ENCODE measurements around the gene HAGHL.

The HAGHL gene

DNA sequence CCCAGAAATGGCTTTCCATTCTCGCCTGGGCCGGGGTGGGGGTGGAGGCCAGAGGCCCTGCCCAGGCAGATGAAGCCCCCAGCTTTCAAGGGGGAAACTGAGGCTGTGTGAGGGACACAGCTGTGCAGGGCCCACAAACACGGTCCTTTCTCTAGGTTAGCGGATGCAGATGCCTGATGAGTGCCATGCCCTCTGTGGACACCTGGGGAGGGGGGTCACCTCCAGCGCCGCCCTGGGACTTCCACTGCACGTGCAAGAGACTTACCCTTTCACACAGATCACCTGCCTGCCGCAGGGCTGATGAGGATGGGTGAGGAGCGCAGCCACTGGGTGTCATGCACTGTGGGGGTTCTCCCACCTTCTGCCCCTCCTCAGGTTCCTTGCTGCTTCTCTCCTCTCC lies 8.5 kb upstream of the HAGHL start:
- H2AFZ ChIP-seq (ENCODE audit: low read length): no peak overlapping the region
- H3K4me3 ChIP-seq (ENCODE audit: low read depth, low read length, poor library complexity, severe bottlenecking): no peak overlapping the region
- peaks cover 18% of the 10 kb centered on the region for H3K27me3 ChIP-seq (ENCODE audit: insufficient read depth, low read length)
- H3K27ac ChIP-seq (ENCODE audit: low read depth, low read length, poor library complexity, severe bottlenecking): no peak overlapping the region
- TF ChIP-seq, protein P1, sequence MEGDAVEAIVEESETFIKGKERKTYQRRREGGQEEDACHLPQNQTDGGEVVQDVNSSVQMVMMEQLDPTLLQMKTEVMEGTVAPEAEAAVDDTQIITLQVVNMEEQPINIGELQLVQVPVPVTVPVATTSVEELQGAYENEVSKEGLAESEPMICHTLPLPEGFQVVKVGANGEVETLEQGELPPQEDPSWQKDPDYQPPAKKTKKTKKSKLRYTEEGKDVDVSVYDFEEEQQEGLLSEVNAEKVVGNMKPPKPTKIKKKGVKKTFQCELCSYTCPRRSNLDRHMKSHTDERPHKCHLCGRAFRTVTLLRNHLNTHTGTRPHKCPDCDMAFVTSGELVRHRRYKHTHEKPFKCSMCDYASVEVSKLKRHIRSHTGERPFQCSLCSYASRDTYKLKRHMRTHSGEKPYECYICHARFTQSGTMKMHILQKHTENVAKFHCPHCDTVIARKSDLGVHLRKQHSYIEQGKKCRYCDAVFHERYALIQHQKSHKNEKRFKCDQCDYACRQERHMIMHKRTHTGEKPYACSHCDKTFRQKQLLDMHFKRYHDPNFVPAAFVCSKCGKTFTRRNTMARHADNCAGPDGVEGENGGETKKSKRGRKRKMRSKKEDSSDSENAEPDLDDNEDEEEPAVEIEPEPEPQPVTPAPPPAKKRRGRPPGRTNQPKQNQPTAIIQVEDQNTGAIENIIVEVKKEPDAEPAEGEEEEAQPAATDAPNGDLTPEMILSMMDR (IDR thresholded peaks at IDR 0.05; ENCODE audit: low read length): no peak
- no peak for TF ChIP-seq EZH2 (IDR thresholded peaks at IDR 0.05; ENCODE audit: borderline replicate concordance, low read length)
- H3F3A ChIP-seq (ENCODE audit: insufficient read depth, low read length): no peaks in the 10 kb centered on the region
- no peak overlapping the region for H3K4me2 ChIP-seq (ENCODE audit: low read length)
- no peaks in the 10 kb centered on the region for H4K20me1 ChIP-seq (ENCODE audit: insufficient read depth, low read length)
- peaks cover 8% of the 10 kb centered on the region for H3K36me3 ChIP-seq (ENCODE audit: insufficient read depth, low read length)
- no peak overlapping the region for H3K9ac ChIP-seq (ENCODE audit: low read length)
- H3K4me1 ChIP-seq (ENCODE audit: insufficient read depth, low read length, severe bottlenecking): peaks cover 40% of the 10 kb centered on the region
- no peaks in the 10 kb centered on the region for H3K79me2 ChIP-seq (ENCODE audit: insufficient read depth, low read length)
- no peaks in the 10 kb centered on the region for H3K9me3 ChIP-seq (ENCODE audit: low read length)
- no peaks in the 10 kb centered on the region for H3K9me2 ChIP-seq (ENCODE audit: low read depth, low read length)

DNA sequence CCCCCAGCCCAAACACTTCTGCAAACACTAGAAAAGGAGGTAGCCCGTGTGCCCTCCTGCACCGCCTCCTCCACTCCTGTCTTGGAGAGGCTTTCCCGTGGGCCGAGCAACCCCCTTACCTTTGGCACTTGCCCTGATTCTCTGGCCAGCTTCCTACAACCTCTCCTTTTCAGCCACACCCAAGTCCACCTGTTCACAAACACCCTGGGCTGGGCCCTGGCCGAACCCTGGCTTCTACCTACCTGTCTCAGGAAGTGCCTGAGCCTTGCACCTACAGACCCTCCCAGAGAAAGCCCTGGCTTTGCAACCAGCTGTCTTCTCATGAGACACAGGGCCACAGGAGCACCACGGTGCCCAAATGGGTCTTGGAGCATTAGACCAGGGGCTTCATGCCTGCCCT lies 8.0 kb upstream of the HAGHL start:
- no peaks in the 10 kb centered on the region for H3K9me3 ChIP-seq (ENCODE audit: low read length)
- no peaks in the 10 kb centered on the region for H3K9me2 ChIP-seq (ENCODE audit: low read depth, low read length)
- no peak overlapping the region for H3K27ac ChIP-seq (ENCODE audit: low read depth, low read length, poor library complexity, severe bottlenecking)
- TF ChIP-seq, protein P1 (IDR thresholded peaks at IDR 0.05; ENCODE audit: low read length): no peak
- no peak for TF ChIP-seq EZH2 (IDR thresholded peaks at IDR 0.05; ENCODE audit: borderline replicate concordance, low read length)
- peaks cover 8% of the 10 kb centered on the region for H3K36me3 ChIP-seq (ENCODE audit: insufficient read depth, low read length)
- H3K4me1 ChIP-seq (ENCODE audit: insufficient read depth, low read length, severe bottlenecking): peaks cover 42% of the 10 kb centered on the region
- H3K4me2 ChIP-seq (ENCODE audit: low read length): no peak overlapping the region
- no peak overlapping the region for H3K9ac ChIP-seq (ENCODE audit: low read length)
- peaks cover 18% of the 10 kb centered on the region for H3K27me3 ChIP-seq (ENCODE audit: insufficient read depth, low read length)
- H3F3A ChIP-seq (ENCODE audit: insufficient read depth, low read length): no peaks in the 10 kb centered on the region
- H2AFZ ChIP-seq (ENCODE audit: low read length): no peak overlapping the region
- H3K4me3 ChIP-seq (ENCODE audit: low read depth, low read length, poor library complexity, severe bottlenecking): no peak overlapping the region
- H3K79me2 ChIP-seq (ENCODE audit: insufficient read depth, low read length): no peaks in the 10 kb centered on the region
- no peaks in the 10 kb centered on the region for H4K20me1 ChIP-seq (ENCODE audit: insufficient read depth, low read length)

DNA sequence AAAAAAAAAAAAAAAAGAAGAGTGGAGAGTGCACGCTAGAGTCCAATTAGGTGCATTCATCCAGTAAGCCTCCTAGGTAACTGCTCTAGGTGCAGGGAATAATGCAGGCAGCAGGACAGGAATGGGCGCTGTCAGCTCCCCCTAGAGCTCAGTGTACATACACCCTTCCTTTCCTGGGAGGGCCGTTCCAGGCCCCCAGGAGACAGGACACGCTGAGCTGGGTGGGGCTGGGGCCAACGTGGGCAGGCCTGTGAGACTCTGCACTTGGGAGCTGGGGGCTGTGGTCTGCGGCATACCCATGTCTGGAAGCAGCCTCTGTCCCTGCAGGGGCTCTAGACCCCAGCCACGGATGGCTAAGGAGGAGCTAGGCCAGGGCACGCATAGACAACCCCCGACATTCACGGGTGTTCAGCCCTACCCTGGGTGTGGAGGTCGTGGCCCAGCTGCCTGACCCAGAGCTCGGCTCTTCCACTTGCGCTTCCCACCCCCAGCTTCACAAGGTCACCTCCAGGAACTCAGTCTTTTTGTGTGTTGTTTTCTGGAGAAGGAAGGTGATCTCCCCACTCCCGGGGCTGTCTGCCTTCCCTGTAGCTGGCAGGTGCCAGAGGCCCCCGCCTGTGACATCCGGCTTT lies 7.0 kb upstream of the HAGHL start:
- H3K9me2 ChIP-seq (ENCODE audit: low read depth, low read length): no peaks in the 10 kb centered on the region
- H3K9ac ChIP-seq (ENCODE audit: low read length): peak overlapping the region; percentile 93
- no peaks in the 10 kb centered on the region for H4K20me1 ChIP-seq (ENCODE audit: insufficient read depth, low read length)
- H3K27me3 ChIP-seq (ENCODE audit: insufficient read depth, low read length): peaks cover 12% of the 10 kb centered on the region
- no peaks in the 10 kb centered on the region for H3F3A ChIP-seq (ENCODE audit: insufficient read depth, low read length)
- no peaks in the 10 kb centered on the region for H3K79me2 ChIP-seq (ENCODE audit: insufficient read depth, low read length)
- no peak overlapping the region for H3K27ac ChIP-seq (ENCODE audit: low read depth, low read length, poor library complexity, severe bottlenecking)
- peak overlapping the region; percentile 89 for H3K4me3 ChIP-seq (ENCODE audit: low read depth, low read length, poor library complexity, severe bottlenecking)
- no peaks in the 10 kb centered on the region for H3K9me3 ChIP-seq (ENCODE audit: low read length)
- peaks cover 36% of the 10 kb centered on the region for H3K4me1 ChIP-seq (ENCODE audit: insufficient read depth, low read length, severe bottlenecking)
- no peak overlapping the region for H2AFZ ChIP-seq (ENCODE audit: low read length)
- TF ChIP-seq EZH2 (IDR thresholded peaks at IDR 0.05; ENCODE audit: borderline replicate concordance, low read length): no peak
- TF ChIP-seq, protein P1 (IDR thresholded peaks at IDR 0.05; ENCODE audit: low read length): peak; percentile 6; the same call in 1 of the 2 replicates
- H3K4me2 ChIP-seq (ENCODE audit: low read length): peak overlapping the region; percentile 93
- H3K36me3 ChIP-seq (ENCODE audit: insufficient read depth, low read length): peaks cover 8% of the 10 kb centered on the region

All from OCI-LY1 (cell line).